Smooth muscle cell (in vitro differentiated cells): ENCODE data around the gene TRIM4. TPM values are rescaled to one million over a fixed set of nuclear protein-coding genes. Genes with fewer than 3 reads are reported as not detected.

ENCODE experiments used
- DNase-seq: peaks from one replicate; lab custom pipeline; 2025; ENCODE audit not compliant: unreplicated experiment; lab: John Stamatoyannopoulos, UW
- H2AFZ ChIP-seq: fragments of 200-600 bp; sonication (generic); 2 replicates; pipeline ENCODE4 v1.6.0; 2016; ENCODE audit warnings: antibody characterized with exemption, low read depth, mild to moderate bottlenecking
- H3F3A ChIP-seq: fragments of 200-600 bp; sonication (generic); 2 replicates; pipeline ENCODE4 v1.6.0; 2017; ENCODE audit warnings: antibody characterized with exemption, low read depth
- H3K27ac ChIP-seq: fragments of 200-600 bp; sonication (generic); 2 replicates; pipeline ENCODE4 v1.5.1; 2016; ENCODE audit warnings: low read depth, mild to moderate bottlenecking
- H3K27me3 ChIP-seq: fragments of 200-600 bp; sonication (generic); 2 replicates; pipeline ENCODE4 v1.6.1; 2016; ENCODE audit warnings: low read depth, mild to moderate bottlenecking
- H3K36me3 ChIP-seq: fragments of 200-600 bp; sonication (generic); 2 replicates; pipeline ENCODE4 v1.5.1; 2016; ENCODE audit warnings: low read depth
- H3K4me1 ChIP-seq: fragments of 200-600 bp; sonication (generic); 2 replicates; pipeline ENCODE4 v1.5.1; 2016; ENCODE audit warnings: low read depth
- H3K4me2 ChIP-seq: fragments of 200-600 bp; sonication (generic); 2 replicates; pipeline ENCODE4 v1.6.0; 2016; ENCODE audit warnings: mild to moderate bottlenecking
- H3K4me3 ChIP-seq: fragments of 200-600 bp; sonication (generic); 2 replicates; pipeline ENCODE4 v1.5.1; 2016; ENCODE audit warnings: mild to moderate bottlenecking
- H3K79me2 ChIP-seq: fragments of 200-600 bp; sonication (generic); 2 replicates; pipeline ENCODE4 v1.6.0; 2016; ENCODE audit warnings: low read depth, mild to moderate bottlenecking
- H3K9ac ChIP-seq: fragments of 200-600 bp; sonication (generic); 2 replicates; pipeline ENCODE4 v1.6.0; 2016; ENCODE audit warnings: low read depth
- H3K9me3 ChIP-seq: fragments of 200-600 bp; sonication (generic); replicated peaks from 2 replicates; pipeline ENCODE4 v1.5.1; 2016; ENCODE audit warnings: low read depth
- H4K20me1 ChIP-seq: fragments of 200-600 bp; sonication (generic); 2 replicates; pipeline ENCODE4 v1.6.0; 2016; ENCODE audit warnings: low read depth
- WGBS: methylation state at CpG from one replicate; pipeline ENCODE4 v1.1.7; 2016; ENCODE audit warnings: low lambda C conversion rate; 5-methylcytosine and 5-hydroxymethylcytosine counted together
- polyA plus RNA-seq: library from polyadenylated mRNA; unstranded; fragments of >200 nt; fragmentation: Nextera tagmentation; extraction: Ambion mirVana; gene quantifications from 2 replicates; pipeline ENCODE4 v1.2.1, GENCODE V29; 2016
- total RNA-seq: library from RNA; depleted of rRNA; stranded (reverse); fragments of >200 nt; gene quantifications from 2 replicates; pipeline ENCODE4 v1.2.3, GENCODE V29; 2014
- TF ChIP-seq, protein P1 (sequence below): fragments of 200-600 bp; sonication (generic); IDR thresholded peaks from 2 replicates; pipeline ENCODE4 v1.5.1; 2017; ENCODE audit warnings: borderline replicate concordance, mild to moderate bottlenecking, antibody characterized with exemption; ENCODE audit not compliant: insufficient read depth, poor library complexity, severe bottlenecking

The TRIM4 gene
- total and polyA plus RNA-seq, 2 experiments from 2014 or later = not detected

DNA sequence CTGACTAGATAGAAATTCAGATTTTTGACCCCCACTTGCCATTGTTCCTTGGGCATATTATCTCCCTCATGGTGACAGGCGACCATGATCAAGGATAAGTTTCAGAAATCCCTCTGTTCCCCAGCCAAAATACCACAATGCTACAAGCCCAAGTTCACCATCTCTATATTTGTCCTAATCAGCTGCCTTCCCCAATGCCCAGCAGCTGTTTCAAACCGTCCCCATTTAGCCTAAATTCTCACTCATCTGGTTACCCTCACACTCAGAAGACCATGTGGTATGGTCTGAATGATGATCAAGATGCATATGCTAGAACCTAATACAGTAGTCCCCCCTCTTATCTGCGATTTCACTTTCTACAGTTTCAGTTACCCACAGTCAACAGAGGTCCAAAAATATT, 11.0 kb upstream of the TRIM4 start:
- H3K9ac ChIP-seq = no peak overlapping the region
- peaks cover 5% of the 10 kb centered on the region for H3K27me3 ChIP-seq
- H3K27ac ChIP-seq = no peak overlapping the region
- no peaks in the 10 kb centered on the region for H4K20me1 ChIP-seq
- no peaks in the 10 kb centered on the region for H3K9me3 ChIP-seq
- H3K4me3 ChIP-seq = no peak overlapping the region
- no peaks in the 10 kb centered on the region for H3F3A ChIP-seq
- H3K4me2 ChIP-seq = no peak overlapping the region
- DNase-seq = no peak
- no peaks in the 10 kb centered on the region for H3K79me2 ChIP-seq
- no peaks in the 10 kb centered on the region for H3K36me3 ChIP-seq
- no peaks in the 10 kb centered on the region for H3K4me1 ChIP-seq
- TF ChIP-seq, protein P1, sequence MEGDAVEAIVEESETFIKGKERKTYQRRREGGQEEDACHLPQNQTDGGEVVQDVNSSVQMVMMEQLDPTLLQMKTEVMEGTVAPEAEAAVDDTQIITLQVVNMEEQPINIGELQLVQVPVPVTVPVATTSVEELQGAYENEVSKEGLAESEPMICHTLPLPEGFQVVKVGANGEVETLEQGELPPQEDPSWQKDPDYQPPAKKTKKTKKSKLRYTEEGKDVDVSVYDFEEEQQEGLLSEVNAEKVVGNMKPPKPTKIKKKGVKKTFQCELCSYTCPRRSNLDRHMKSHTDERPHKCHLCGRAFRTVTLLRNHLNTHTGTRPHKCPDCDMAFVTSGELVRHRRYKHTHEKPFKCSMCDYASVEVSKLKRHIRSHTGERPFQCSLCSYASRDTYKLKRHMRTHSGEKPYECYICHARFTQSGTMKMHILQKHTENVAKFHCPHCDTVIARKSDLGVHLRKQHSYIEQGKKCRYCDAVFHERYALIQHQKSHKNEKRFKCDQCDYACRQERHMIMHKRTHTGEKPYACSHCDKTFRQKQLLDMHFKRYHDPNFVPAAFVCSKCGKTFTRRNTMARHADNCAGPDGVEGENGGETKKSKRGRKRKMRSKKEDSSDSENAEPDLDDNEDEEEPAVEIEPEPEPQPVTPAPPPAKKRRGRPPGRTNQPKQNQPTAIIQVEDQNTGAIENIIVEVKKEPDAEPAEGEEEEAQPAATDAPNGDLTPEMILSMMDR = no peak
- no peak overlapping the region for H2AFZ ChIP-seq
- WGBS = 93% methylated on average over 3 of the region's 3 CpGs

DNA sequence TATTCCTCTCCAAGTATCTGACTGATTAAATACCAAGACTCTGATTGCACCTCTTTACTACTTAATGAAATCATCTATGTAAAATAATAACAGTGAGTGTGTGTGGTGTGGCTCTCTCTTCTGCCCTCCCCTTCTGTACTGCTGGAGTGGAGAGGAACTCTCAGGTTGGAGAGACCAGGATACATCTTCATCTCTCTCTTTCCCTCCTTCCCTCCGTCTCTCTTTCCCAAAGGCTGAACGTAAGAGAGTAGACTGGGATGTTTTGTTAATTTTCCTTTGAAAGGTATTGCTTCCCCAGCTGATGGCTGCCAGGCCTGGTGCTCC, 10.4 kb upstream of the TRIM4 start:
- Histone ChIP-seq H3K79me2 (no peaks in the 10 kb centered on the region), H3F3A (no peaks in the 10 kb centered on the region), H3K4me1 (no peaks in the 10 kb centered on the region), H3K36me3 (no peaks in the 10 kb centered on the region), H4K20me1 (no peaks in the 10 kb centered on the region), H3K4me3 (peak overlapping the region; percentile 36), H3K27me3 (peaks cover 5% of the 10 kb centered on the region), H3K27ac (no peak overlapping the region), H2AFZ (peak overlapping the region; percentile 81), H3K9me3 (no peaks in the 10 kb centered on the region), H3K9ac (no peak overlapping the region), H3K4me2 (peak overlapping the region; percentile 73)
- WGBS = 48% methylated on average over 2 of the region's 2 CpGs
- no peak for DNase-seq
- TF ChIP-seq, protein P1 = no peak

DNA sequence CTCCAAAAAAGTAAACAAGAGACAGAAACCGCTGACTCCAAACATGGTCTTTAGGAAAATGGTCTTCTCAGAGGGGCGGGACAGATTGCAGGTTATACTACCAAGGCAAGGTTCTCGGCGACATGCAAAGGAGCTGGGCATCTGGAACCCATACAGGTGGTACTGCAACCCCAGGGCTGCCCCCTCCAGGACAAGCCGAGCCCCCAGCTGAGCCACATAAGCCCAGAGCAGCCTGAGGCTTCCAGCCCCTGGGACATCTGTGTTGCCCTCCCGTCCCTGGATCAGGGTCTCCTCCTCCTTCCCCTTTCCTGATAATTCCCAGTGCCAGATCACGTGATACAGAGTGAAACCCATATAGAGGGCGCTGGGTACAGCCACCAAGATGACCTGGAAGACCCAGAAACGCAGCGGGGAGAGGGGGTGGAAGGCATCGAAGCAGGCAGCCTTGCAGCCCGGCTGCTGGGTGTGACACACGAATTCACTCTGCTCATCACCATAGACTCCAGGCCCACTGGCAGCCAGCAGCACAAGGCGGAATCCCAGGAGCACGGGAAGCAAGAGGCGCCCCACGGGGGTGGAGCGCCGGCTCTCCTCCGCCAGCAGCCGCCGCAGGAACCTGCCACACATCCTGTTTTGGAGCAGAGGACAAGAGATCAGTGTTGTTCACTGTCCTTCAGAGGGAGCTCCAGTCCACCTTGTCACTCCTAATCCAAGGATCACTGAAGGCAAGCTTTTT, 9.8 kb upstream of the TRIM4 start, which contains the start of gene GJC3:
Gene GJC3, minus strand, starts transcription at position 627 of the 736 bp plus-strand sequence. Its CDS starts 0 bp downstream, at position 627.
- Histone ChIP-seq H3K36me3 (no peaks in the 10 kb centered on the region), H3K4me3 (peak within 1 kb of the TSS; percentile 36), H3K4me1 (no peaks in the 10 kb centered on the region), H3K9ac (no peak within 1 kb of the TSS), H4K20me1 (no peaks in the 10 kb centered on the region), H2AFZ (peak within 1 kb of the TSS; percentile 81), H3K27ac (no peak within 1 kb of the TSS), H3K4me2 (peak within 1 kb of the TSS; percentile 73), H3K9me3 (no peaks in the 10 kb centered on the region), H3K27me3 (peaks cover 5% of the 10 kb centered on the region), H3F3A (no peaks in the 10 kb centered on the region), H3K79me2 (no peaks in the 10 kb centered on the region)
- 25% methylated on average over 22 of the region's 22 CpGs for WGBS
- TF ChIP-seq, protein P1 = no peak
- DNase-seq = peak; percentile 2

DNA sequence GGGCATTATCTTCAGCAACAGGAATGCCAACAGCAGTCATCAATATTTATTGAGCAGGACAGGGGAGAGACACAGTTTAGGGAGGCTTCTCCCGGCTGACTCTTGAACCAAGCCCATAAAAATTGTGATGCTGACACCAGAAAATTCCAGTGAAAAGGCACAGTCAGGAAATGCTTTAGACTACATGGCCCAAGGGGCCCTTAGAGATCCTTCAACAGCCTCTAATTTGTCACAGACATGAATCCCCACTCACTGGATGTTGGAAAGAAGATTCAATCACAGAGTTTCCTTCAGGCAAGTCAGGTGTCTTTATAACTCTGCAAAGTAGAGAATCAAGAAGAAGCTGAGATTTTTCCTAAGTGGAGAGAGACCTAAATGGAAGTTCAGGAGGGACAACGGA, 8.9 kb upstream of the TRIM4 start:
- 59% methylated on average over 2 of the region's 2 CpGs for WGBS

More for the DNA sequence above, 8.9 kb upstream of the TRIM4 start:
- TF ChIP-seq, protein P1 = no peak
- no peaks in the 10 kb centered on the region for H4K20me1 ChIP-seq
- no peaks in the 10 kb centered on the region for H3K4me1 ChIP-seq
- H3F3A ChIP-seq = no peaks in the 10 kb centered on the region
- no peaks in the 10 kb centered on the region for H3K36me3 ChIP-seq
- DNase-seq = no peak
- H3K27me3 ChIP-seq = peaks cover 5% of the 10 kb centered on the region
- no peak overlapping the region for H3K27ac ChIP-seq
- no peaks in the 10 kb centered on the region for H3K9me3 ChIP-seq
- H3K79me2 ChIP-seq = no peaks in the 10 kb centered on the region
- no peak overlapping the region for H2AFZ ChIP-seq
- no peak overlapping the region for H3K4me2 ChIP-seq
- no peak overlapping the region for H3K9ac ChIP-seq
- no peak overlapping the region for H3K4me3 ChIP-seq
